Measurements from ENCODE around the gene RAB4B.

DNA sequence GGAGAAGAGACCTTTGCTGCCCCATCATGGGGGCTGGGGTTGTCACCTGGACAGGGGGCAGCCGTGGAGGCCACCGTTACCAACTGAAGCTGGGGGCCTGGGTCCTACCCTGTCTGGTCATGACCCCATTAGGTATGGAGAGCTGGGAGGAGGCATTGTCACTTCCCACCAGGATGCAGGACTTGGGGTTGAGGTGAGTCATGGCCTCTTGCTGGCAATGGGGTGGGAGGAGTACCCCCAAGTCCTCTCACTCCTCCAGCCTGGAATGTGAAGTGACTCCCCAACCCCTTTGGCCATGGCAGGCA lies 29.9 kb downstream of the RAB4B start:
- TF ChIP-seq, protein P1, sequence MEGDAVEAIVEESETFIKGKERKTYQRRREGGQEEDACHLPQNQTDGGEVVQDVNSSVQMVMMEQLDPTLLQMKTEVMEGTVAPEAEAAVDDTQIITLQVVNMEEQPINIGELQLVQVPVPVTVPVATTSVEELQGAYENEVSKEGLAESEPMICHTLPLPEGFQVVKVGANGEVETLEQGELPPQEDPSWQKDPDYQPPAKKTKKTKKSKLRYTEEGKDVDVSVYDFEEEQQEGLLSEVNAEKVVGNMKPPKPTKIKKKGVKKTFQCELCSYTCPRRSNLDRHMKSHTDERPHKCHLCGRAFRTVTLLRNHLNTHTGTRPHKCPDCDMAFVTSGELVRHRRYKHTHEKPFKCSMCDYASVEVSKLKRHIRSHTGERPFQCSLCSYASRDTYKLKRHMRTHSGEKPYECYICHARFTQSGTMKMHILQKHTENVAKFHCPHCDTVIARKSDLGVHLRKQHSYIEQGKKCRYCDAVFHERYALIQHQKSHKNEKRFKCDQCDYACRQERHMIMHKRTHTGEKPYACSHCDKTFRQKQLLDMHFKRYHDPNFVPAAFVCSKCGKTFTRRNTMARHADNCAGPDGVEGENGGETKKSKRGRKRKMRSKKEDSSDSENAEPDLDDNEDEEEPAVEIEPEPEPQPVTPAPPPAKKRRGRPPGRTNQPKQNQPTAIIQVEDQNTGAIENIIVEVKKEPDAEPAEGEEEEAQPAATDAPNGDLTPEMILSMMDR (conservative IDR thresholded peaks at IDR 0.05) = no peak
- no peak for TF ChIP-seq ZFX (IDR thresholded peaks at IDR 0.05)
